ENCODE results near the gene SLC10A1.

DNA sequence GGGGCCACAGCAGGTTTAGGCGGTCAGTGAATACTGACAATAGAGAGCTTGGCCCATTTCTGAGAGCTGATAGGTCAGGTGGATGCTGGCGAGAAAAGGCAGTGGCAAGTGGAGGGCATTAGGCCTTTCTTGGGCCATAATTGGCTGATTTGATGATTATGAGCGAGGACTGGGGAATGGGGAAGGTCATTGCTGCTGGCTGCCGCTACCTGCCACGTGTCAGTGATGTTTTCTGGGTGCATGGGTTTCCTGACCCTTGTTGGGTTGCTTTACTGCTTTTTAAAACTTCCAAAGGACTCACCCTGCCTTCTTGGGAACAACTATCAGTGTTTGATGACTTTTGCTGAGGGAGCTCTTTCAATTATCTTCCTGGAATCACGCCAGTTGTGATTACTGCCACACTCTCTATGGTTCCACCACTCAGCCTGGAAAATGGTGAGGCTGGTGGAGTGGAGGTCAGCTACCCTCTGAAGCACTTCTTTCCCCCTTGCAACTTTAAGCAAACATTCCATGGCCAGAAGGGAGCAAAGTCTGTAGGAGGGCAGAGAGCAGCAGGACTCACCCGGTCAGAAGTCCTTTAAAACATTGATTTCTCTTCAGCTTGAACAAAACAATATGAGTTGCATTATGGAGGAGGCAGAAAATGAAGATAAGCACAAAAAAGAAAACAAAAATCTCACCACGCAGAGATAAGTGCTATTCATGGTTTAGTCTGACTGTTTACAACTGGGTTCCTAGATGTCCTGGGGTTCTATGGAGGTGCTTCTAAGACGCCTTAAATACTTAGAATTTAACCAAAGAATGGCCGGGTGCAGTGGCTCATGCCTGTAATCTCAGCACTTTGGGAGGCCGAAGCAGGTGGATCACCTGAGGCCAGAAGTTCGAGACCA is 12.1 kb upstream of the SLC10A1 start:
- TF ChIP-seq, protein P1, sequence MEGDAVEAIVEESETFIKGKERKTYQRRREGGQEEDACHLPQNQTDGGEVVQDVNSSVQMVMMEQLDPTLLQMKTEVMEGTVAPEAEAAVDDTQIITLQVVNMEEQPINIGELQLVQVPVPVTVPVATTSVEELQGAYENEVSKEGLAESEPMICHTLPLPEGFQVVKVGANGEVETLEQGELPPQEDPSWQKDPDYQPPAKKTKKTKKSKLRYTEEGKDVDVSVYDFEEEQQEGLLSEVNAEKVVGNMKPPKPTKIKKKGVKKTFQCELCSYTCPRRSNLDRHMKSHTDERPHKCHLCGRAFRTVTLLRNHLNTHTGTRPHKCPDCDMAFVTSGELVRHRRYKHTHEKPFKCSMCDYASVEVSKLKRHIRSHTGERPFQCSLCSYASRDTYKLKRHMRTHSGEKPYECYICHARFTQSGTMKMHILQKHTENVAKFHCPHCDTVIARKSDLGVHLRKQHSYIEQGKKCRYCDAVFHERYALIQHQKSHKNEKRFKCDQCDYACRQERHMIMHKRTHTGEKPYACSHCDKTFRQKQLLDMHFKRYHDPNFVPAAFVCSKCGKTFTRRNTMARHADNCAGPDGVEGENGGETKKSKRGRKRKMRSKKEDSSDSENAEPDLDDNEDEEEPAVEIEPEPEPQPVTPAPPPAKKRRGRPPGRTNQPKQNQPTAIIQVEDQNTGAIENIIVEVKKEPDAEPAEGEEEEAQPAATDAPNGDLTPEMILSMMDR (IDR thresholded peaks at IDR 0.05; ENCODE audit: low read depth, low read length), result no peak
- TF ChIP-seq, protein P2, sequence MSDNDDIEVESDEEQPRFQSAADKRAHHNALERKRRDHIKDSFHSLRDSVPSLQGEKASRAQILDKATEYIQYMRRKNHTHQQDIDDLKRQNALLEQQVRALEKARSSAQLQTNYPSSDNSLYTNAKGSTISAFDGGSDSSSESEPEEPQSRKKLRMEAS (IDR thresholded peaks at IDR 0.05; ENCODE audit: low read depth, low read length), result no peak
- TF ChIP-seq POLR2A (IDR thresholded peaks at IDR 0.05; ENCODE audit: extremely low read depth, insufficient read length), result no peak
